ACC112 (cell line): ENCODE results near the gene MEA1.

ENCODE experiments used
- H2AFZ ChIP-seq: fragments of 200-600 bp; sonication (generic); one replicate; pipeline ENCODE4 v1.6.0; 2017; ENCODE audit warnings: antibody characterized with exemption, low read length; ENCODE audit not compliant: unreplicated experiment
- H3K27ac ChIP-seq: fragments of 200-600 bp; sonication (generic); 2 replicates; pipeline ENCODE4 v1.5.1; 2014; ENCODE audit warnings: low read depth, mild to moderate bottlenecking, antibody characterized with exemption, low read length, moderate library complexity
- H3K27me3 ChIP-seq: fragments of 200-600 bp; sonication (generic); 2 replicates; pipeline ENCODE4 v1.6.1; 2014; ENCODE audit warnings: mild to moderate bottlenecking, antibody characterized with exemption, low read length, moderate library complexity, mixed read lengths; ENCODE audit not compliant: insufficient read depth
- H3K36me3 ChIP-seq: fragments of 200-600 bp; sonication (generic); 2 replicates; pipeline ENCODE4 v1.6.1; 2016; ENCODE audit warnings: mild to moderate bottlenecking, antibody characterized with exemption, low read length, moderate library complexity, mixed read lengths; ENCODE audit not compliant: insufficient read depth
- H3K4me1 ChIP-seq: fragments of 200-600 bp; sonication (generic); one replicate; pipeline ENCODE4 v1.6.1; 2016; ENCODE audit warnings: low read length, mixed read lengths; ENCODE audit not compliant: insufficient read depth, unreplicated experiment, control insufficient read depth
- H3K4me3 ChIP-seq: fragments of 200-600 bp; sonication (generic); 2 replicates; pipeline ENCODE4 v1.5.1; 2014; ENCODE audit warnings: mild to moderate bottlenecking, low read depth, low read length
- H3K79me2 ChIP-seq: fragments of 200-600 bp; sonication (generic); one replicate; pipeline ENCODE4 v1.6.0; 2016; ENCODE audit warnings: low read length; ENCODE audit not compliant: control insufficient read depth, unreplicated experiment, insufficient read depth

MEA1 gene

GRCh38 chr6:43037706-43038105 is 24.0 kb upstream of the MEA1 start:
- Histone ChIP-seq H3K27me3 (no peaks in the 10 kb centered on the region), H3K79me2 (no peaks in the 10 kb centered on the region), H2AFZ (no peak overlapping the region), H3K36me3 (peaks cover 4% of the 10 kb centered on the region; the same call in 1 of the 2 replicates), H3K27ac (no peak overlapping the region), H3K4me1 (no peaks in the 10 kb centered on the region), H3K4me3 (no peak overlapping the region)

- H3K4me1 ChIP-seq = no peaks in the 10 kb centered on the region
- H3K79me2 ChIP-seq = no peaks in the 10 kb centered on the region
- H3K27me3 ChIP-seq = no peaks in the 10 kb centered on the region
- H3K36me3 ChIP-seq = peaks cover 4% of the 10 kb centered on the region; the same call in 1 of the 2 replicates
- no peak overlapping the region for H3K27ac ChIP-seq
- H2AFZ ChIP-seq = no peak overlapping the region
- no peak overlapping the region for H3K4me3 ChIP-seq
Observed at GRCh38 chr6:43037197-43037596, 23.5 kb upstream of the MEA1 start.

- Histone ChIP-seq H3K36me3 (peaks cover 4% of the 10 kb centered on the region; the same call in 1 of the 2 replicates), H3K27me3 (no peaks in the 10 kb centered on the region), H3K4me3 (no peak overlapping the region)
Observed at GRCh38 chr6:43036712-43037111, 23.0 kb upstream of the MEA1 start.

GRCh38 chr6:43035495-43036194 is 21.9 kb upstream of the MEA1 start:
- Histone ChIP-seq H3K27ac (no peak overlapping the region), H3K4me1 (no peaks in the 10 kb centered on the region), H3K79me2 (no peaks in the 10 kb centered on the region), H3K36me3 (peaks cover 4% of the 10 kb centered on the region; the same call in 1 of the 2 replicates), H3K27me3 (no peaks in the 10 kb centered on the region), H2AFZ (no peak overlapping the region), H3K4me3 (no peak overlapping the region)

More at GRCh38 chr6:43036712-43037111, 23.0 kb upstream of the MEA1 start:
- Histone ChIP-seq H2AFZ (no peak overlapping the region), H3K27ac (no peak overlapping the region), H3K79me2 (no peaks in the 10 kb centered on the region), H3K4me1 (no peaks in the 10 kb centered on the region)

DNA sequence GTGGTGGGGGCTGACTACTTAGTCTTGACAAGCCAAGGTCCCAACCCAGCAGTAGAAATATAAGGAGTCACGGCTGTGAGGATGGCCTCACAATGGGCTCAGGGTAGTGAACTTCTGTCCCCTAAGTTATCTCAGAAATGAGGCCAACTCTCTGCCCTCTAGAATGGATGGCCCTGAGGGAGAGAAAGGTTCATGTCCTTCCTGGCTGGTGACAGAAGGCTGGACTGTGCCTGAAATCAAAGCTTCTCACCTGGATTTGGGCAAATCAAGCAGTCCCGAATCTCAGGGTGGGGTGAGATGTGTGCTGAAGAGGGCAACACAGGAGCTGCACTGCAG is 20.4 kb upstream of the MEA1 start:
- Histone ChIP-seq H3K79me2 (no peaks in the 10 kb centered on the region), H3K4me1 (no peaks in the 10 kb centered on the region), H3K27me3 (no peaks in the 10 kb centered on the region), H3K27ac (no peak overlapping the region), H3K36me3 (peaks cover 8% of the 10 kb centered on the region; the same call in 1 of the 2 replicates), H3K4me3 (no peak overlapping the region), H2AFZ (no peak overlapping the region)

GRCh38 chr6:43033496-43034189 is 19.9 kb upstream of the MEA1 start:
- Histone ChIP-seq H2AFZ (no peak overlapping the region), H3K27me3 (no peaks in the 10 kb centered on the region), H3K27ac (no peak overlapping the region), H3K36me3 (peaks cover 11% of the 10 kb centered on the region; the same call in 1 of the 2 replicates), H3K4me3 (no peak overlapping the region), H3K79me2 (no peaks in the 10 kb centered on the region), H3K4me1 (no peaks in the 10 kb centered on the region)

DNA sequence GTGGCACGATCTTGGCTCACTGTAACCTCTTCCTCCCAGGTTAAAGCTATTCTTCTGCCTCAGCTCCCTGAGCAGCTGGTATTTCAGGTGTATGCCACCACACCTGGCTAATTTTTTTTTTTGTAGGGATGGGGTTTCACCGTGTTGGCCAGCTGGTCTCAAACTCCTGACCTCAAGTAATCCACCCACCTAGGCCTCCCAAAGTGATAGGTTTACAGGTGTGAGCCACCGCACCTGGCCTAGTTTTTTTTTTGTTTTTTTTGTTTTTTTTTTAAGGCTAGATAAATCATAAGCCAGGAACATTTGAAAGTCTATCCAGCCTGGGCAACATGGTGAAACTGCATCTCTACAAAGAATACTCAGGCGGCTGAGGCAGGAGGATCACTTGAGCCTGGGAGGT is 18.6 kb upstream of the MEA1 start:
- Histone ChIP-seq H3K27ac (no peak overlapping the region), H3K36me3 (peaks cover 15% of the 10 kb centered on the region; the same call in 1 of the 2 replicates)

DNA sequence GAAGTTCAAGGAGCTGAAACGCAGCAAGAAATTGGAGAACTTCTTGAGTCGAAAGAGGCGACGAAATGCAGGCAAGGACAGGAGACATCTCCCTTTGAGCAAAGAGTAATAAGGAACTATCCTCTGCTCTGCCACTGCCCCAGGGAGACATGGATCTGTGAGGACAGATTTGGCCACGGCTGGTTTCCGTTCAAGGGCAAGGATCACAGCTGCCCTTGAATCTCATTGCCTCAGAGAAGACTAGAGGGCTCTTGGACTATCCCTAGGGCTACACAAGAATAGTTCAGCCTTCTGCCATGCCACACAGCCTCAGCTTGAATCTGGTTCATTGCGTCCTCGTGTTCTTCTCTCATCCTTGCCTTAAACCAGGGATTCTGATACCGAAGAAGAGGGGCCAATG is 15.4 kb upstream of the MEA1 start:
- H3K36me3 ChIP-seq = peaks cover 26% of the 10 kb centered on the region
- no peaks in the 10 kb centered on the region for H3K4me1 ChIP-seq

More for the DNA sequence above, 18.6 kb upstream of the MEA1 start:
- no peak overlapping the region for H3K4me3 ChIP-seq
- H3K79me2 ChIP-seq = no peaks in the 10 kb centered on the region
- no peak overlapping the region for H2AFZ ChIP-seq
- no peaks in the 10 kb centered on the region for H3K4me1 ChIP-seq
- H3K27me3 ChIP-seq = no peaks in the 10 kb centered on the region

GRCh38 chr6:43026365-43026764 is 12.6 kb upstream of the MEA1 start:
- no peaks in the 10 kb centered on the region for H3K27me3 ChIP-seq
- H3K4me3 ChIP-seq = no peak overlapping the region
- H3K27ac ChIP-seq = no peak overlapping the region
- H3K79me2 ChIP-seq = peaks cover 32% of the 10 kb centered on the region
- H3K4me1 ChIP-seq = peaks cover 4% of the 10 kb centered on the region
- peaks cover 25% of the 10 kb centered on the region for H3K36me3 ChIP-seq
- H2AFZ ChIP-seq = no peak overlapping the region

More for the DNA sequence above, 15.4 kb upstream of the MEA1 start:
- H3K27ac ChIP-seq = no peak overlapping the region
- H3K4me3 ChIP-seq = no peak overlapping the region
- no peaks in the 10 kb centered on the region for H3K27me3 ChIP-seq
- H3K79me2 ChIP-seq = peaks cover 10% of the 10 kb centered on the region
- H2AFZ ChIP-seq = no peak overlapping the region

DNA sequence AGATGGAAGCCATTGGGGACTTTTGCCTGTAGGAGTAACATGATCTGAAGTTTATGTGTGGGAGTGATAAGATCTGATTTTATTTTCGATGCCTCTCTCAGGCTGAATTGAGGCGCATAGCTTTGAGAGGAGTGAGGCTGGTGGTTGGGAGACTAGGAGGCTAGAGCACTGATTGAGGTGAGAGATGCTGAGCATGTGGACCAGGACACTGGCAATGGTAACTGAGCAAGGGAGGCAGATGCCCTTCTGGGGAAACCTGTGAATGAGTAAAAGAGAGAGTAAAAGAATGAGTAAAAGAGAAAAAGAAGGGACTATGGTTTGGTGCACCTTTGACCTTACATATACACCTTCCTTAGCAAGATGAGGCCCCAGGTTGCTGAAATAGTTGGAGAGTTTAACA is 10.7 kb upstream of the MEA1 start:
- Histone ChIP-seq H3K36me3 (peaks cover 23% of the 10 kb centered on the region), H2AFZ (no peak overlapping the region)

More for the DNA sequence above, 10.7 kb upstream of the MEA1 start:
- Histone ChIP-seq H3K27me3 (no peaks in the 10 kb centered on the region), H3K79me2 (peaks cover 32% of the 10 kb centered on the region), H3K4me1 (peaks cover 10% of the 10 kb centered on the region), H3K27ac (no peak overlapping the region), H3K4me3 (no peak overlapping the region)
